Activated CD4-positive, alpha-beta T cell treated with anti-CD3 and anti-CD28 coated beads, Interleukin-2, amount 10 ng/mL, durations not matched to agents 7 days and 5 days (primary cell): Measurements from ENCODE around the gene REN. TPM values are rescaled to one million over a fixed set of nuclear protein-coding genes. Genes with fewer than 3 reads are reported as not detected.

Experiments used
- CTCF ChIA-PET: fragments of 350-600 bp; sonication (Branson Sonifier 250); formaldehyde crosslinking; loops from one replicate; lab custom pipeline; 2021; ENCODE audit warnings: antibody characterized with exemption; lab: Charles Lee
- POLR2A ChIA-PET: fragments of 350-600 bp; sonication (Branson Sonifier 250); formaldehyde crosslinking; loops from one replicate; lab custom pipeline; 2021; ENCODE audit warnings: antibody characterized with exemption; lab: Charles Lee
- DNase-seq: peaks from one replicate; pipeline ENCODE4 v3.0.0-alpha.2; 2020
- H3K27ac Mint-ChIP-seq: one replicate; pipeline ENCODE4 v1.8.0; 2021; ENCODE audit warnings: mild to moderate bottlenecking, moderate library complexity, mixed read lengths
- H3K27me3 Mint-ChIP-seq: one replicate; pipeline ENCODE4 v1.8.0; 2021; ENCODE audit warnings: mixed read lengths
- H3K36me3 Mint-ChIP-seq: one replicate; pipeline ENCODE4 v1.8.0; 2021; ENCODE audit warnings: low read depth, mixed read lengths
- H3K4me1 Mint-ChIP-seq: one replicate; pipeline ENCODE4 v1.8.0; 2021; ENCODE audit warnings: mixed read lengths
- H3K4me3 Mint-ChIP-seq: one replicate; pipeline ENCODE4 v1.8.0; 2021; ENCODE audit warnings: mild to moderate bottlenecking, moderate library complexity, mixed read lengths
- H3K9me3 Mint-ChIP-seq: one replicate; pipeline ENCODE4 v1.8.0; 2021; ENCODE audit warnings: mixed read lengths
- total RNA-seq, 2 experiments: library from RNA; stranded (reverse); gene quantifications; one replicate each; pipeline ENCODE4 v1.2.3, GENCODE V29; 2021

REN gene
- total RNA-seq, 2 experiments from 2014 or later = not detected

DNA sequence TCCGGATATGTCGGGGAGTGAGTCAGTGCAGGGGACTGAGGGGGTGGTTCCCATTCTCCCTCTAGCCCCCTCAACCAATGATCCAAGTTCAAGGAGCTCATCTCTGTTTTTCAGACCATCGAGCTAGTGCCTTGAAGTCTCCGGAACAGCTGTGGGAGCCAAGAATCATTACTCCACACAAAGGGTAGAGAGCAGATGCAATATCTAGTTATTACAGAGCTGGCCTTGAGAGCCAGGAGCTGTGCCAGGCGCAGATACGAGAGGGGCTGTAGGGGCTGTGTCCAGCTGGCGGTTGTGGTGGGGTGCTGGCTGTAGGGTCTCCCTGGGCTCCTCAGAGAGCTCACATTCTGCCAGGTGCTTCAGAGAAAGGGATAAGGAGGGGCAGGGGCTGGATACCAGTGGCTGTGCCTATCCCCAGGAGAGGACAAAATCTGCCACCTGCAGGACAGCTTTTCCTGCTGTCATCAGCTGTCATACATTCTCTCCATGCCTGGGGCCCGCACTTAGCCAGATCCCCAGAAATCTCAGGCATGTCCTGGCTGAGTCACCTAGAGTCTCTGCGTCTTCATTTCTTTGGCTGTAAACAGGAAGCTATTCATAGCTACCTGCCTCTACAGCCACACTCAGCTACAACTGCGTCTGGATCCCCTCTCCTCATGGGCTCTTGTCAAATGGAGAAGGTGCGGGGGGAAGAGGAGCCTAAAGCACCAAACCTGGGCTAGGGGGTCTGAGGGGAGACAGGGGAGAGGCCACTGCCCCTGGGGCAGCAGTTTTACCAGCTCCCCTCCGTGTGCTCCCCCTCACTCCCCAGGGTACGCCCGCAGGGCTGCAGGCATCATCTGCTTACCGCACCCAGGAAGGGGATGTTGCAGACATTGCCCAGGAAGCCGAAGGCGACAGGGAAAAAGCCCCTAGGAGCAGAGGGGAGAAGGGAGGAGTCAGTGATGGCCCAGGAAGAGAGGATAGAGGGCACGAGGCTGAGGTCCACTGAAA, 32.5 kb upstream of the REN start:
- H3K9me3 Mint-ChIP-seq = peaks cover 3% of the 10 kb centered on the region
- H3K36me3 Mint-ChIP-seq = no peaks in the 10 kb centered on the region
- no peak for DNase-seq
- ChIA-PET CTCF (interaction anchor here (0.7 to 1.6 kb wide), 5 partner anchors 9 to 36 kb away, joined by 3 to 6 read pairs (median 3); no protein-coding TSS in a partner anchor), POLR2A (no interaction called here)
- no peak overlapping the region for H3K4me3 Mint-ChIP-seq
- H3K27me3 Mint-ChIP-seq = no peaks in the 10 kb centered on the region
- peaks cover 6% of the 10 kb centered on the region for H3K4me1 Mint-ChIP-seq
- H3K27ac Mint-ChIP-seq = no peak overlapping the region

DNA sequence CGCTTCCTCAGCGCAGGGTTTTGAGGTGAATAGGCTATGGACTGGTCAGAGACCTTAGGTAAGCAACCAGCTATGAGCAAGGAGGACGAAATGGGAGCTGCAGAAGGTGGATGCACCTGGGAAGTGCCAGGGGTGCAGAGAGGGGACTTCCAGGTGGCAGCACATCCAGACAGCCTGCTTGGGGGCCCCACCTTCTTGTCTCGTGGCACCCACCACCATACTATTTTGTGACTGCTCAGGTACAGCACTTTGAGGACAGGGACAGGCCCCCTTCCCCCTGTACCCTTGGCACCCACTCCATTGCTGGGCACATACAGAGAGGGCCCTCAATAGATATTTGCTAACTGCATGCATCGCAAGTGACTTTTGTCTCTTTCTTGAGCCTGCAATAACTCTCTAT, 30.9 kb upstream of the REN start:
- DNase-seq = no peak
- H3K4me1 Mint-ChIP-seq = peaks cover 6% of the 10 kb centered on the region
- no peak overlapping the region for H3K27ac Mint-ChIP-seq
- peaks cover 3% of the 10 kb centered on the region for H3K9me3 Mint-ChIP-seq
- H3K36me3 Mint-ChIP-seq = no peaks in the 10 kb centered on the region
- peaks cover 6% of the 10 kb centered on the region for H3K27me3 Mint-ChIP-seq
- H3K4me3 Mint-ChIP-seq = no peak overlapping the region
- ChIA-PET CTCF (interaction anchor here (1.6 kb wide), 1 partner anchor 10 kb away, joined by 3 read pairs; no protein-coding TSS in a partner anchor), POLR2A (no interaction called here)

DNA sequence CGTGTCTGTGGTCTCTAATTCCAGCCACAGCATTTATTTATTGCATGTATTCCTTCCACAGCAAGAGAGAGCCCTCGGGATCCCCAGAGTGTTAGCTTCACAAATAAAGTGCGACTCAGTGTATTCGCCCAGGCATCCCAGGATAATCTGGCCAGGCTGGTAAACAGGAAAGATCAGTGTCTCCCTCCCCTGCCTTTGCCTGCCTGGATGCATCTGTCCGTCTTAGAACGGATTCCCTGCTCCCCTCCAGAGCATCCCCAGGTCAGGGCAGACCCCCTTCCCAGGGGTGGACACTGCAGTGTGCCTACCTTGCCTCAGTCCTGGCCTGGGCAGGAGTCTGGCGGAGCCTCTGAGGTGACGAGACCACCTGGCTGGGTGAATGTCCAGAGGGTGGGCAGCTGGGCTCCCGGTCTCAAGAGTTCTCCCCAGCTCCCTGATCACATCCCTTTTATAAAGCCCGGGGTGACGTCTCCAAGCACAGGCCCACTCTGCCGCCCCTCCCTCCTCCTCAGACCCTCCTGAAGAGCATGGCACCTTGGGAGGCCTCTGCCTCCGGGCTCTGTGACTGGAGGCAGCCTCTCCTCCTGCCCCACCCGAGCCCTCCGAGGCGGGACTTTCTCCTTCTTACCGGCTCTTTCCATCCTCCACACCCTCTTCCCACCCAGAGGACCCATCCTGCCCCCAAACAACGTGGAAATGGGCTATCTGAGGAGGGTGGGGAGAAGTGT, 30.1 kb upstream of the REN start, which contains the start of gene KISS1:
Gene KISS1, minus strand, starts transcription at position 424 of the 728 bp plus-strand sequence. CDS start 3,615 bp downstream, outside the sequence.
- H3K36me3 Mint-ChIP-seq = no peaks in the 10 kb centered on the region
- CTCF ChIA-PET = interaction anchor here (1.1 kb wide), 1 partner anchor 19 kb away, joined by 3 read pairs; no protein-coding TSS in a partner anchor
- POLR2A ChIA-PET = no interaction called here

DNA sequence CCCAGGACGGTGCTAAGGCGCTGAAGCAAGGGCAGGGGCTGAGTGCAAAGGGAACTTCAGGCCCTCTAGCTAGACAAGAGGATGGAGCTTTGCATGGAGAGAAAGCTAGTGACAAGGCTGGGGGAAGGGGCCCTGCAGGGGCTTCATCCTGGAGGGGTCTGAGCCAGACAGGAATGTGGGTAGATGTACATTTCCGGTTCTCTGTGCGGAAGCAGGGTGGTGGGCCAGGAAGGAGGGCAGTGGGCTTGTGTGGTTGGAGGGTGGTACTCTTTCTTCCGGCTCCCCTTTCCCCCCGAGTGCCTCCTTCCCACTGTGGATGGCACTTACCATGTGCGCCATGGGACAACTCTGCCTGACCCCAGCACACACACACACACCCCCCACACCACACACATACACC, 28.6 kb upstream of the REN start:
- H3K27me3 Mint-ChIP-seq = peaks cover 18% of the 10 kb centered on the region
- no peaks in the 10 kb centered on the region for H3K36me3 Mint-ChIP-seq
- CTCF ChIA-PET = no interaction called here
- DNase-seq = no peak
- POLR2A ChIA-PET = no interaction called here
- H3K4me1 Mint-ChIP-seq = peaks cover 9% of the 10 kb centered on the region
- peaks cover 3% of the 10 kb centered on the region for H3K9me3 Mint-ChIP-seq
- H3K4me3 Mint-ChIP-seq = no peak overlapping the region
- H3K27ac Mint-ChIP-seq = no peak overlapping the region

More for the DNA sequence above, 30.1 kb upstream of the REN start, which contains the start of gene KISS1:
- Mint-ChIP-seq H3K9me3 (peaks cover 3% of the 10 kb centered on the region), H3K4me3 (no peak within 1 kb of the TSS), H3K27ac (no peak within 1 kb of the TSS), H3K4me1 (peaks cover 6% of the 10 kb centered on the region), H3K27me3 (peaks cover 9% of the 10 kb centered on the region)
- DNase-seq = no peak

DNA sequence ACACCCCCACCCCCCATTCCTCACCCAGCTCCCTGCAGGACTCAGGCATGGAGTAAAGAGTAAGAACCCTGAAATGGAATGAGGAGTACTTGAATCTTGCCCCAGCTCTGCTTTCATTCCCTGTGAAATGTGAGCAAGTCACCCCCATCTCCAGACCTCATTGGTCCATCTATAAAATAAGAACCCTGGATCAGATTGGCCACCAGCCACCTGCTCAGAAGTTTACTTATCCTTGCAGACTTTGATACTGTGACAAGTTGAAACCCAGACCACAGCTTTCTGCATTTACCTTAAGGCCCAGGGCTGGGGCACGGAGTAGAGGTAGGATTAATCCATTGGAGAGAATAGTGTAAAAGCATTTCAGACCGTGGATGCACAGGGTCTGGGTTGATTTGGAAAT, 27.9 kb upstream of the REN start:
- Mint-ChIP-seq H3K9me3 (peaks cover 3% of the 10 kb centered on the region), H3K27ac (no peak overlapping the region), H3K4me3 (no peak overlapping the region), H3K36me3 (no peaks in the 10 kb centered on the region), H3K27me3 (peaks cover 25% of the 10 kb centered on the region), H3K4me1 (peaks cover 12% of the 10 kb centered on the region)
- POLR2A ChIA-PET = no interaction called here
- DNase-seq = no peak
- CTCF ChIA-PET = no interaction called here

DNA sequence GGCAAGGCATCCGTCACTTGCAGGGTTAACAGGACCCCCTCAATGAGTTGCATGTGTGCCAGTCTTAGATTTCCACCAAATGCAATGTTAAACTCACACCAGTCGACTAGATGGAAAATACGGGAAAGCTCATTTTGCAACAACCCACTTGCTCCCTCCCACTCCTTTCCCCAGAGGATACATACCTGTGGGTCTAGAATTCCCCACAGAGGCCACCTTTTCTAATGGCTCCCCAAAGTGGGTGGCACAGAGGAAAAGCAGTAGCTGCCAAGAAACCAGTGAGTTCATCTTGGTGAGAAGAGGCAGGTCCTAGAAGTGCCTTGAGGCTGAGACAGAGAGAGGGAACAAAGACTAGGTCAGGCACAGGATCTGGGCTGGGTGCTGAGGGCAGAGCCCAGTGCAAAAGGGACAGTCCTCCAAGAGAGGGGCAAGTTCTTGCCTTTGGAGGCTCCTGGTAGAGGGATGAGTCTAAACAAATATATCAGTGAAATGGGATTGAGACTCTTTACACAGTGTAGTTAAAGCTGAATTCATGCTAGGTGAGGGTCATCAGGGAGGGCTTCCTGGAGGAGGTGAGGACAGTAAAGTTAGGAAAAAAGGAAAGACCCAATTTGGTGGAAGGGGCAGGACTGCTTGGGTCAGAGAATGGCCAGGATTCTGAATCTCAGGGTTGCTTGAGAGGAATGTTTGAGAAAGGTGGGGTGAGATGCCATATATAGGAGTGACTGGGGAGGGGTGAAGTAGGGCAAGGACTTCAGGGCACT, 26.6 kb upstream of the REN start:
- Mint-ChIP-seq H3K9me3 (peaks cover 3% of the 10 kb centered on the region), H3K27me3 (peaks cover 34% of the 10 kb centered on the region), H3K36me3 (no peaks in the 10 kb centered on the region), H3K4me1 (peaks cover 12% of the 10 kb centered on the region), H3K27ac (no peak overlapping the region), H3K4me3 (no peak overlapping the region)
- POLR2A ChIA-PET = no interaction called here
- no peak for DNase-seq
- CTCF ChIA-PET = interaction anchor here (0.9 kb wide), 1 partner anchor 8 kb away, joined by 3 read pairs; no protein-coding TSS in a partner anchor

DNA sequence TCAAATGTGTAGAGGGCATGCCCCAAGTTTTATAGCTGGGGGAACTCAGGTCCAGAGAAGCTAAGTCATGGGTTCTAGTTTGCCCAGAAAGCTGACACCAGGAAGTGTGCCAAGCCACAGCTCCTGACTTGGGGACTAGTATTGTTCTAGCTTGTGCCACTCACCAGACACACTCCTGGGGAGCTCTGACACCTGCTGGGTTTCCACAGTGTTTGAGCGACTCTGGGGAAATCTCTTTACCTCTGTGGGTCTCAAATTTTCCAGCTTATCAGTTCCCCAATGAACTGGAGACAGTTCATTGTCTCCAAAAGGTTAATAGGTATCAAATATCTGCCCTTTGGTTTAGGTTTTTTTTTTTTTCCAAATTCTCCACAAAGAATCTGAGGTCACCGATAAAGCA, 25.9 kb upstream of the REN start:
- ChIA-PET CTCF (interaction anchor here (0.6 to 0.9 kb wide), 3 partner anchors 9 to 928 kb away, joined by 3 read pairs; no protein-coding TSS in a partner anchor), POLR2A (no interaction called here)
- peaks cover 40% of the 10 kb centered on the region for H3K27me3 Mint-ChIP-seq
- no peak overlapping the region for H3K4me3 Mint-ChIP-seq
- peaks cover 12% of the 10 kb centered on the region for H3K4me1 Mint-ChIP-seq
- no peak overlapping the region for H3K27ac Mint-ChIP-seq
- no peaks in the 10 kb centered on the region for H3K36me3 Mint-ChIP-seq
- H3K9me3 Mint-ChIP-seq = peaks cover 3% of the 10 kb centered on the region
- DNase-seq = no peak

DNA sequence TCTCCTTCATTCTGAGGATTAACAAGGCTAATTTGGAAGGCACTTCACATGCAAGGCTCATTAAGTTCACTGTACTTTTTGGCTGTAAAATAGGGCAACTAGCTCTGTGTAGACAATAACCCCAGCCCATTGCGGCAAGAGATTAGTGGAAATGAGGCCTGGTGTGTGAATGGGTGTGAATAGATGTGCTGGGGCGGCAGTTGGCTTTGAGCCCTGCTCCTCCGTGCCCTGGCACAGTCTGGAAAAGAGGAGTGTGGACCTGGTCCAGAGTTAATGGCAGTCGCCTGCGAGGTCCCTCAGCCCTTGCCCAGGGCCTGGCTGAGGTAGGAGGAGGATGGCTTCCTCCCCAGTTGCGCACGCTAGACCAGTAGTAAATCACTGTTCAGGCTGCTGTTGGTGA, 25.3 kb upstream of the REN start:
- DNase-seq = no peak
- peaks cover 12% of the 10 kb centered on the region for H3K4me1 Mint-ChIP-seq
- no peak overlapping the region for H3K4me3 Mint-ChIP-seq
- peaks cover 3% of the 10 kb centered on the region for H3K9me3 Mint-ChIP-seq
- ChIA-PET CTCF (interaction anchor here (0.7 to 1.5 kb wide), 4 partner anchors 9 to 927 kb away, joined by 3 to 6 read pairs (median 4); no protein-coding TSS in a partner anchor), POLR2A (no interaction called here)
- H3K36me3 Mint-ChIP-seq = no peaks in the 10 kb centered on the region
- peaks cover 42% of the 10 kb centered on the region for H3K27me3 Mint-ChIP-seq
- H3K27ac Mint-ChIP-seq = no peak overlapping the region

DNA sequence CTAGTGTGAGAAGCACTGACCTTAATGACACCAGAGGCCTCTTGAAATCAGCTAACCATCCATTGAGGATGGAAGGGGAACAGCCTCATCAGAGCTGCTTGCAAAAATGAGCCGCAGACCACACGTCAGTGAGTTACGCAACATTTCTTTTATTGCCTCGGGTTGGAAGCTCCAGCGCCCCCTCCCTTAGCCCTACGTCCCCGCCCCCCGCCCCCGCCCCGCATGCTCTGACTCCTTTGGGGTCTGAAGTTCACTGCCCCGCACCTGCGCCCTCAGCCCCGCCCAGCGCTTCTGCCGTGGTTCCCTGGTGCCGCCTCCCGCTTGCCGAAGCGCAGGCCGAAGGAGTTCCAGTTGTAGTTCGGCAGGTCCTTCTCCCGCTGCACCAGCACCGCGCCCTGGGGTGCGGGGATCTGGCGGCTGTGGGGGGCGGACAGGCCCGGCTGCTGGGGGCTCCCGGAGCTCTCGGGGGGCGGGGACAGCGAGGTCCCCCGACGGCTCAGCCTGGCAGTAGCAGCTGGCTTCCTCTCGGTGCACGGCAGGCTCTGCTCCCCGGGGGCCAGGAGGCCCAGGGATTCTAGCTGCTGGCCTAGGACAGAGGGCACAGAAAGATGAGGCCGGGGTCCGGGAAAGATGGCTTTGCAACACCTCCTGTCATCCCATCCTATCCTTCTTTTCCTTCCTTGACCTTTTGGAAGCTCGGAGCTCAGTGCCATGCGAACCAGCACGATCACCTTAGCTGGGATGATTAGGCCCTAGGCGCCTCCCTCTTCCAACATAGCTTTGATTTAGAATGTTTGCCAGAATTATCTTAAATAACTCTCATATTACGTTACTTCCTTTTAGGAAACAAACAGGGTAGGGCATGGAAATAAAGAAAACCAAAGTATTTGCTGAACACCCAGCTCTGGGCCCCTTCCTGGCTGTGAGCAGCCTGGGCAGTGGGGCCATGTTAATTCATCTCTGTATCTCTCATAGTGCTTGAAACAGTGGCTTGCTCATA, 24.4 kb upstream of the REN start:
- Mint-ChIP-seq H3K9me3 (peaks cover 3% of the 10 kb centered on the region), H3K27me3 (peaks cover 42% of the 10 kb centered on the region), H3K36me3 (no peaks in the 10 kb centered on the region), H3K4me3 (no peak overlapping the region), H3K4me1 (peaks cover 12% of the 10 kb centered on the region), H3K27ac (no peak overlapping the region)
- DNase-seq = no peak
- POLR2A ChIA-PET = no interaction called here
- CTCF ChIA-PET = interaction anchor here (0.5 to 1.5 kb wide), 6 partner anchors 10 to 884 kb away, joined by 3 to 6 read pairs (median 3); no protein-coding TSS in a partner anchor

DNA sequence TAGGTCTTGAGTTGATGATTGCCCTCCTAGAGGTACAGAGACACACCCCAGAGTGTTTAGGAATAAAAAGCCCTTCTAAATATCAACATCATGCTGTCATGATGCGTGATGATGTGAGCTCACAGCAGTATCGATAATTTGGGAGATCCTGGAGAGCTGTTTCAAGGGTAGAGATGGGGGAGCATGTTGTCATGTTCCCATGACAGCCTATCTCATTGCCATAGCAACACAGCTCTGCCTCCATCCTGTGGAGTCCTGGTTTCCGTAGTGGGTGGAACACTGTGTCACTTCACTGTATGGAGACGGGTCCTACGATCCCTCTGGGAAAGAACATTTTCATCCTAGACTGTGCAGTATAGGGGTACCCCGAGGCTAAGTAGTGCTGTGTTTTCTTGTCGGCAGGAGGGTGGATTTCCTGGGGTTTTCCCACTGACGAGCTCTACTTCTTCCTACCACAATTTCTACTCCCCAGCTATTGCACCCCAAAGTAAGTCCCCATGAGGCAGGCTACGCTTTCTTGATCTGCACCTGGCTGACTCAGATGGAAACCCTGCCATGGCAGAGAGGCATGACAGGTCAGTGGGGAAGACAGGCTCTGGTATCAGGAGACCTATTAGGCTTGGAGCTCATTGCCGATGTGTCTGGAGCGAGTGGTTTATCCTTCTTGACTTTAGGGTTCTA, 23.0 kb upstream of the REN start:
- no peak overlapping the region for H3K27ac Mint-ChIP-seq
- DNase-seq = no peak
- H3K9me3 Mint-ChIP-seq = no peaks in the 10 kb centered on the region
- H3K4me3 Mint-ChIP-seq = no peak overlapping the region
- ChIA-PET POLR2A (no interaction called here), CTCF (interaction anchor here (0.5 to 1.7 kb wide), 6 partner anchors 18 to 71 kb away, joined by 3 to 4 read pairs (median 3); partner anchors contain the start of gene REN)
- H3K4me1 Mint-ChIP-seq = peaks cover 6% of the 10 kb centered on the region
- H3K36me3 Mint-ChIP-seq = no peaks in the 10 kb centered on the region
- H3K27me3 Mint-ChIP-seq = peaks cover 45% of the 10 kb centered on the region

DNA sequence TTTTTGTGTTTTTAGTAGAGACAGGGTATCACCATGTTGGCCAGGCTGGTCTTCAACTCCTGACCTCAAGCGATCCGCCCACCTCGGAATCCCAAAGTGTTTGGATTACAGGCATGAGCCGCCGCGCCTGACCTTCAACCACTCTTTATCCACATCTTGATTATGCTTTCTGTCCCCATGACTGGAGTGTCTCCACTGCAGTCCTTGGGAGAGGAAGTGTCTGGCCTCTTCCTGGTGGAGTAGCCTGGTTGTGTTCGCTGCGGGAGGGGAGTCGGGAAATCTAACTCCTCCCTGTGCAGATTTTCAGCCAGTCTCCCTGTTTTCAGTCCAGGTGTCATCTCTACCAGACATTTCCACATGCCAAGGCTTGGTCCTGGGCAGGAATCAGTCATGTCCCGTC, 20.5 kb upstream of the REN start:
- H3K27me3 Mint-ChIP-seq = peaks cover 39% of the 10 kb centered on the region
- H3K27ac Mint-ChIP-seq = no peak overlapping the region
- POLR2A ChIA-PET = no interaction called here
- no peaks in the 10 kb centered on the region for H3K9me3 Mint-ChIP-seq
- H3K4me3 Mint-ChIP-seq = no peak overlapping the region
- no peak for DNase-seq
- peaks cover 6% of the 10 kb centered on the region for H3K4me1 Mint-ChIP-seq
- H3K36me3 Mint-ChIP-seq = no peaks in the 10 kb centered on the region
- CTCF ChIA-PET = interaction anchor here (1.2 kb wide), 2 partner anchors 11 to 329 kb away, joined by 3 read pairs; no protein-coding TSS in a partner anchor
